ENCODE measurements around the gene PTTG2. TPM values are rescaled to one million over a fixed set of nuclear protein-coding genes. Genes with fewer than 3 reads are reported as not detected.
"Not testable (repeated sequence)": the region's sequence is repeated elsewhere in the genome, so short reads cannot be mapped to it uniquely, and the experiment has no call there.

The PTTG2 gene
- total RNA-seq, result 1 to 10 TPM in 1 of 2 experiments, under 1 TPM in 1; 0.94 to 2.0 TPM

DNA sequence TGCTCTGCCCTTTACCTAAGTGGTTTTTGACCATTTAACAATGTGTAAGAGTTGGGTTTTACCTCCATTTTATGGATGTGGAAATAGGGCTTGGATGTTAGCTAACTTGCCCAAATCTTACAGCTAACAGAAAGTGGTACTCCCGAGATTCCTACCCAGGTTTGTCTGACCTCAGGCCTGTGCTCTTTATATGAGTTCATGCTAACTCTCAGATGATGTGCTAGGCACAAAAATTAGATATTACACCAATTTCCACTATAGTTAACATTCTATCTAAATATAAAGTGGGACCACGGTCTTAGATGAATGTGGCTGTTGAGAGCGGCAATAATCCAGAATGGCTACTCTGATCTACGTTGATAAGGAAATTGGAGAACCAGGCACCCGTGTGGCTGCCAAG is at the start of gene PTTG2:
TSS of gene PTTG2 (plus strand) at position 301 of the 400 bp plus-strand sequence. CDS start at position 338, 37 bp downstream.
- Mint-ChIP-seq H3K9me3 (peaks cover 2% of the 10 kb centered on the region), H3K4me1 (peaks cover 3% of the 10 kb centered on the region), H3K4me3 (no peak within 1 kb of the TSS), H3K36me3 (peaks cover 14% of the 10 kb centered on the region), H3K27me3 (no peaks in the 10 kb centered on the region), H3K27ac (no peak within 1 kb of the TSS)
- no peak for DNase-seq
- ATAC-seq (ENCODE audit: low read depth), result no peak
- POLR2A ChIA-PET, result no interaction called here

DNA sequence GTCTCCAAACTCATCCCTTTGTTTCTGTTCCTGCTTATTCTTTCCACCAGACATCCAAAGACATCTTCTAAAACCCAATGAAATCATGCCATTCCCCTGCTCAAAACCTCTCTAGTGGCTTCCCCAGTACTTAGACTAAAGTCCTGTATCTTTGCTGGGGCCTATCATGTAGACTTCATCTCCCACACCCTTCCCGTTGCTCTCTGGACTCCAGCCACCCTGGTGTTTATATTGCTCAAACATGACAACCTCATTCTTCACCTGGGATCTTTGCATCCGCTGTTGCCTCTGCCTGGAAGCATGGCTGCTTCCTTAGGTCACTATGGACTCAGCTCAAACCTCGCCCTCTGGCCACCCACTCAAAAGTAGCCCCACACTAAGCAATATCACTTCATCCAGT is 45.7 kb upstream of the PTTG2 start:
- no peak overlapping the region for H3K4me3 Mint-ChIP-seq
- ATAC-seq (ENCODE audit: low read depth) (no peak), DNase-seq (no peak)
- H3K36me3 Mint-ChIP-seq, result peaks cover 15% of the 10 kb centered on the region
- no peak overlapping the region for H3K27ac Mint-ChIP-seq
- POLR2A ChIA-PET, result no interaction called here
- peaks cover 3% of the 10 kb centered on the region for H3K4me1 Mint-ChIP-seq
- H3K9me3 Mint-ChIP-seq, result no peaks in the 10 kb centered on the region
- no peaks in the 10 kb centered on the region for H3K27me3 Mint-ChIP-seq

DNA sequence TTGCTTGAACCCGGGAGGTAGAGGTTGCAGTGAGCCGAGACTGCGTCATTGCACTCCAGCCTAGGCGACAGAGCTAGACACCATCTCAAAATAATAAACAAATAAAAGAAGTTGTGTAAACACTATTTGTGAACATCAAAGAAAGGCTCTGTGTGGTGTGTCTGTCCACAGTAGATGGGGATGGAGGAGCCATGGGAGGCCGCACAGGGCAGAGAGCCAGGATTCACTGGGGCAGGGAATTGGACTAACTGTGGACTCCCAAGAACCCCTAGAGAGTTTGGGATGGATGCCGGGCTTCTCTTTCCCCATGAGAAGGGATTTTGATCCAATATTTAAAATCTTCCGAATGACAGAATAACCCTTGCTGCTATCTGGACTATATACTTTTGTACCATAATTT is 42.8 kb upstream of the PTTG2 start:
- no peak overlapping the region for H3K4me3 Mint-ChIP-seq
- ATAC-seq (ENCODE audit: low read depth) (no peak), DNase-seq (no peak)
- peaks cover 17% of the 10 kb centered on the region for H3K36me3 Mint-ChIP-seq
- H3K4me1 Mint-ChIP-seq, result peaks cover 2% of the 10 kb centered on the region
- H3K27ac Mint-ChIP-seq, result no peak overlapping the region
- POLR2A ChIA-PET, result no interaction called here
- H3K27me3 Mint-ChIP-seq, result no peaks in the 10 kb centered on the region
- H3K9me3 Mint-ChIP-seq, result no peaks in the 10 kb centered on the region

DNA sequence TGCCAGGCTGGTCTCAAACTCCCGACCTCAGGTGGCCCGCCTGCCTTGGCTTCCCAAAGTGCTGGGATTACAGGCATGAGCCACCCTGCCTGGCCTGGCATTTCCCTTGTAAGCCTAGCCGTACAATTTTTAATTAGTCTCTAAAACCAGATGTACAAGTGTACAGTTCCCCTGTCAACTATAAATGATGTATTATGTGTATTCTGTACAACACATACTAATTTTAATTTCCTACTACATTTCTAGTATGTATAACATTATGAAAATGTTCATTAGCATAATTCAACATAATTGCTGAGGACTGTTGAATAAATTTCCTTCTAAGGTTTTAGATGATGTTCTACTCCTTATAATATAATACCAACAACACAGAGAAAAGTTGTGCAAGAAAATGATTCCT is 41.5 kb upstream of the PTTG2 start:
- POLR2A ChIA-PET, result interaction anchor here (0.7 kb wide), 1 partner anchor 8 kb away, joined by 4 read pairs; no protein-coding TSS in a partner anchor

DNA sequence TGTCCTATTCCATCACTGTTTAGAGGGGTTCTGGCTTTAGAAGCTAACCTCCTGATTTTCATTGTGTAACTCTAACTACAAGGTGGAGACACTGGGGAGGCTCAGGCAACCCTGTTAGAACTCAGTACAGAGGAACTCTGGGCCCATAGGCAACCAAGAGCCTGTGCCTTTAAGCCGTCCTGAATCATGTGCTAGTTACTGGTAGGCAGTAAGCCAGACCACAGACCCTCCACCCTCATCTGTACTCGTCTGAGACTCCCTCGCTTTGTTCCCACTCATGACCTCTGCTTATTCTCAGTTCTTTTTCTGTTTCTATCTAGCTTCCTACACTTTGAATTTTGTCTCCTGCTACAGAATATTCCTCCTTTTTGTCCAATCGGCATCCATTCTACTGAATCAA is 37.9 kb upstream of the PTTG2 start:
- Mint-ChIP-seq H3K4me1 (peaks cover 5% of the 10 kb centered on the region), H3K27ac (no peak overlapping the region), H3K4me3 (no peak overlapping the region), H3K9me3 (no peaks in the 10 kb centered on the region), H3K36me3 (peaks cover 20% of the 10 kb centered on the region), H3K27me3 (no peaks in the 10 kb centered on the region)
- no peak for DNase-seq
- POLR2A ChIA-PET, result no interaction called here
- no peak for ATAC-seq (ENCODE audit: low read depth)

More for the DNA sequence above, 41.5 kb upstream of the PTTG2 start:
- H3K4me1 Mint-ChIP-seq, result peaks cover 5% of the 10 kb centered on the region
- no peak overlapping the region for H3K4me3 Mint-ChIP-seq
- DNase-seq, result no peak
- H3K9me3 Mint-ChIP-seq, result no peaks in the 10 kb centered on the region
- no peaks in the 10 kb centered on the region for H3K27me3 Mint-ChIP-seq
- ATAC-seq (ENCODE audit: low read depth), result no peak
- H3K36me3 Mint-ChIP-seq, result peaks cover 24% of the 10 kb centered on the region
- H3K27ac Mint-ChIP-seq, result no peak overlapping the region

DNA sequence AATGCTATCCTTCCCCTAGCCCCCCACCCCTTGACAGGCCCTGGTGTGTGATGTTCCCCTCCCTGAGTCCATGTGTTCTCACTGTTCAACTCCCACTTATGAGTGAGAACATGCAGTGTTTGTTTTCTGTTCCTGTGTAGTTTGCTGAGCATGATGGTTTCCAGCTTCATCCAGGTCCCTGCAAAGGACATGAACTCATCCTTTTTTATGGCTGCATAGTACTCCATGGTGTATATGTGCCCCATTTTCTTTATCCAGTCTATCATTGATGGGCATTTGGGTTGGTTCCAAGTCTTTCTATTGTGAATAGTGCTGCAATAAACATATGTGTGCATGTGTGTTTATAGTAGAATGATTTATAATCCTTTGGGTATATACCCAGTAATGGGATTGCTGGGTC is 37.1 kb upstream of the PTTG2 start:
- H3K27me3 Mint-ChIP-seq; H3K27ac Mint-ChIP-seq; H3K4me3 Mint-ChIP-seq; DNase-seq; ATAC-seq (ENCODE audit: low read depth); POLR2A ChIA-PET; H3K9me3 Mint-ChIP-seq; H3K4me1 Mint-ChIP-seq: not testable (repeated sequence)
- peaks cover 20% of the 10 kb centered on the region for H3K36me3 Mint-ChIP-seq

DNA sequence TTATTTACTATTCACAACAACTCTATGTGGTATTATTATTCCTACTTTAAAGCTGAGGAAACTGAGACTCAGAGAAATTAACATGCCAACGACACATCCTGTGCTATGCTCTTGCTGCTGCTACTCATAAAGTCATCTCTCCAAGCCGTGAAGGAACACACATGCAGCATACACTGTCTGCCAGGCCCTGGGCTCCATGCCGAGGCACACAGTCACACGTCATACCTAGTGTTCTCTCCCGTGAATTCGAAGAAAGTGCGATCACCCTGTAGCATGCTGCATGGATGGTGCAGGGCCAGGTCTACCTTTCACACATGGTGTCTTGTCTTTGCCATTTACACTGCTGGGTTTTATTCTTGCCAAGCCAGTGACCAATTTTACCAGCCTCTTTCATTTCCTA is 35.3 kb upstream of the PTTG2 start:
- ATAC-seq (ENCODE audit: low read depth) (no peak), DNase-seq (no peak)
- Mint-ChIP-seq H3K27ac (no peak overlapping the region), H3K4me3 (no peak overlapping the region), H3K36me3 (peaks cover 24% of the 10 kb centered on the region), H3K9me3 (no peaks in the 10 kb centered on the region), H3K4me1 (peaks cover 23% of the 10 kb centered on the region), H3K27me3 (no peaks in the 10 kb centered on the region)
- POLR2A ChIA-PET, result no interaction called here

DNA sequence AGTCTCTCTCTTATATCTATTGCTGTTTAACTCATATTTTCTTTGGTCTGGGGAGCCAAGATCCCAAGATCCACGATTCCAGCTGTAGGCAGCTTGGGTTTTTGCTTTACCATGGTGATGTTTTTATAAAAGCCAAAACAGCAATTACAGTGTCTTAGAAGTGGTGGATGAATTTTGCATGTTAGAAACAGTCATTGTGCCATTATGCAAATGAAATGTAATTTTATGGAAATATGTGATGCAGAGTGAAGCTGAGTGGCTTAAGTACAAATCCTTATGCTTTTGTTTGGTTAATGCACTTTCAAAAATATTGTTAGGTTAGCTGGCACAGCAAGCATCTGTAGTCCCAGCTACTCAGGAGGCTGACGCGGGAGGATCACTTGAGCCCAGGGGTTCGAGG is 32.8 kb upstream of the PTTG2 start:
- Mint-ChIP-seq H3K36me3 (peaks cover 27% of the 10 kb centered on the region), H3K9me3 (no peaks in the 10 kb centered on the region), H3K27ac (no peak overlapping the region), H3K27me3 (no peaks in the 10 kb centered on the region), H3K4me1 (peaks cover 20% of the 10 kb centered on the region), H3K4me3 (no peak overlapping the region)
- ATAC-seq (ENCODE audit: low read depth), result no peak
- POLR2A ChIA-PET, result no interaction called here
- DNase-seq, result no peak

DNA sequence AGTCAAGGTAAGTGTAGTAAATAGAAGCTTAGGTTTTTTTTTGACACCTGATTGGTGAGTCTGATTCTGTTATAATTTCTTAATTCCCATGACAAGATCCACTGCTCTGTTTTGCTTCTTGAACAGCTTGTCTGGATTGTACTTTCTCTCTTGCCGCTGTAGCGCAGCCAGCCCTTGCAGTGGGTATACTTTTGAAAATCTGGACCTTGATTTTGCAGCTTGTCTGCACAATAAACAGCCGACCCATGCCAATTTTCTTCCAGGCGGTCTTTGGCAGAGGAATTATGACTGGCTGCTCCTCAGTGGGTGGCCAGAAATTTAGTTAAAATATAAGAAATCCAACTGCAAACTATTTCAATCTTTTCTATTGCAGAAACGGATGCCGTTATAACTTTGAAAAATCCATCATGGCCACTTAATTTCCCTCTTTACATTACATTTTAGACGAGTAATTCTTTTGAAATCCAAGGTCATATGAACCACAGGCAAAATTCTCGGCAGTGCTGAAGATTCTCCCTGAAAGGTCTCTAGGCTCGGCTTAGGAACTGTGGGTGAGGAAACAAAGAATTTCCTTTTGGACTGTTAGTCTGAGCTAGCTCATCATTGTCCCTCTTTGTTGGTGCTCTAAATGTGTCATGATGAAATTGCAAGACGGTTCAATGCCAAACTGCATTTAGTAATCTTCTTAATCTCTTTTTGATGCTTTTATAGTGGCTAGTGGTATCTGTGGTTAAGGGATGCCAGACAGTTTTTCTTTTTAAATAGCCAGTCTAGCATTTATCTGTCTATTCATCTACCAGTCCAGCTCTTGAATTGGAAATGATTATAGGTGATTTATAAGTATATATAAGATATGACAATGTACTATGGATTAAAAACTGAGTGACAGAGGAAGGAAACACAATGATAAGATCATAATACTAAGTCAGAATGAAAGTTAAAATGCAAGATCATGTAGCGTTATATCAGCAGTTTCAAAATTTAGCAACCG is 31.5 kb upstream of the PTTG2 start:
- peaks cover 20% of the 10 kb centered on the region for H3K4me1 Mint-ChIP-seq
- POLR2A ChIA-PET, result interaction anchor here (0.6 kb wide), 1 partner anchor 48 kb away, joined by 3 read pairs; no protein-coding TSS in a partner anchor
- H3K4me3 Mint-ChIP-seq, result no peak overlapping the region
- ATAC-seq (ENCODE audit: low read depth), result peak; percentile 42
- no peaks in the 10 kb centered on the region for H3K27me3 Mint-ChIP-seq
- peaks cover 20% of the 10 kb centered on the region for H3K36me3 Mint-ChIP-seq
- H3K9me3 Mint-ChIP-seq, result peaks cover 3% of the 10 kb centered on the region
- peak overlapping the region; percentile 13 for H3K27ac Mint-ChIP-seq
- DNase-seq, result no peak

DNA sequence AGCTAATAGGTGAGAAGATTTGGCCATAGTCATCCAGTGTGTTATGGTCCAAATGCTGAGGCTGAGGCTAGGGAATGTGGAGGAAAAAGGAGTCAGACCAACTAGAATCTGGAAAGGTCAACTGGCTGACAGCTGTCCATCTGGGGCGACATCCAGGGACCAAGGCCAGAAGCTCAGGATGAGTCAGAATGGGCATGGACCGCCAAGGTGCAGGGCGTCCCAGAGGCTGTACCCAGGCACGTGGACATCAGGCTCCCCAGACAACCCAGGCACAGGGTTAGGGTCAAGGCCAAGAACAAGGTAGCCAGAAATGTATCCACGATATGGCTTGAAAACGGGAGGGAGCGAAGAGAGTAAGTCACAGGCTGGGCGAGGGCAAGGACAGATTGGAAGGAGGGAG is 26.1 kb upstream of the PTTG2 start:
- peaks cover 11% of the 10 kb centered on the region for H3K9me3 Mint-ChIP-seq
- H3K4me3 Mint-ChIP-seq, result no peak overlapping the region
- ATAC-seq (ENCODE audit: low read depth) (no peak), DNase-seq (no peak)
- POLR2A ChIA-PET, result no interaction called here
- peaks cover 24% of the 10 kb centered on the region for H3K36me3 Mint-ChIP-seq
- H3K27me3 Mint-ChIP-seq, result no peaks in the 10 kb centered on the region
- H3K4me1 Mint-ChIP-seq, result peaks cover 10% of the 10 kb centered on the region
- H3K27ac Mint-ChIP-seq, result peak overlapping the region; percentile 28

DNA sequence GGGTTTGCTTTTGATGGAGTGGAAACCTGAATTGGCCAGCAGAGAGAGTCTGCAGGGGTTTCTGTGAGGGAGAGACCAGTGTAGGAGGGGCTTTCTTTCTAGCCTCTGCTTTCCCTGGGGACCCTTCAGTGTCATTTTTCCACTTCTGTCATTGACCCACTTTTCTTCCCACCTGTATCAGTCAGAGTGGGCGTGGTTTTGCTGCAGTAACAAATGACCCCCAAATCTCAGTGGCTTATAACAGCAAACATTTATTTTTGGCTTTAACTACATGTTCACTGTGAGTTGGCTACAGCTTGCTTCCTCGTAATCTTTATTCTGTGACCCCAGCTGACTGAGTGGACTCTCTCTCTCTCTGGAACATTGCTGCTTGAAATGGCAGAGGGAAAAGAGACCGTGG is 25.6 kb upstream of the PTTG2 start:
- POLR2A ChIA-PET, result no interaction called here

DNA sequence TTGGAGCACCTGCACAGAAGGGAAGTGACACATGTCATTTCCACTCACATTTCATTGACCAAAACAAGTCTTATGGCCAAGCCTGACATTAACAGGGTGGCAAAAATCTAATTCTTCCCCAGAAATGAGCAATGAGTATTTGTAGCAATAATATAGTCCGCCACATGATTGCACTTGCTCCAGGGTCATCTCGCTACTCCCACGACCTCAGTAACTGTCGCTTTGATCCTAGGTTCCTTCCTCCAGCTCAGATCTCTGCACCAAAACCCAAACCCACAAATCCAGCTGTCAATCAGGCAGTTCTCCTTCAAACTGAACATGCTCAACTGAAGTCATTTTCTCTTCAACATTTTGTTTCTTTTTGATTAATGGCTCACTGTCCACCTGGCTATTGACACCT is 25.2 kb upstream of the PTTG2 start:
- ATAC-seq (ENCODE audit: low read depth) (no peak), DNase-seq (no peak)
- Mint-ChIP-seq H3K4me1 (peaks cover 2% of the 10 kb centered on the region), H3K27me3 (no peaks in the 10 kb centered on the region), H3K4me3 (no peak overlapping the region), H3K27ac (no peak overlapping the region), H3K36me3 (peaks cover 21% of the 10 kb centered on the region), H3K9me3 (peaks cover 13% of the 10 kb centered on the region)
- POLR2A ChIA-PET, result no interaction called here

More for the DNA sequence above, 25.6 kb upstream of the PTTG2 start:
- Mint-ChIP-seq H3K27me3 (no peaks in the 10 kb centered on the region), H3K4me3 (no peak overlapping the region), H3K27ac (no peak overlapping the region), H3K9me3 (peaks cover 13% of the 10 kb centered on the region), H3K4me1 (peaks cover 5% of the 10 kb centered on the region), H3K36me3 (peaks cover 26% of the 10 kb centered on the region)
- ATAC-seq (ENCODE audit: low read depth) (no peak), DNase-seq (no peak)

DNA sequence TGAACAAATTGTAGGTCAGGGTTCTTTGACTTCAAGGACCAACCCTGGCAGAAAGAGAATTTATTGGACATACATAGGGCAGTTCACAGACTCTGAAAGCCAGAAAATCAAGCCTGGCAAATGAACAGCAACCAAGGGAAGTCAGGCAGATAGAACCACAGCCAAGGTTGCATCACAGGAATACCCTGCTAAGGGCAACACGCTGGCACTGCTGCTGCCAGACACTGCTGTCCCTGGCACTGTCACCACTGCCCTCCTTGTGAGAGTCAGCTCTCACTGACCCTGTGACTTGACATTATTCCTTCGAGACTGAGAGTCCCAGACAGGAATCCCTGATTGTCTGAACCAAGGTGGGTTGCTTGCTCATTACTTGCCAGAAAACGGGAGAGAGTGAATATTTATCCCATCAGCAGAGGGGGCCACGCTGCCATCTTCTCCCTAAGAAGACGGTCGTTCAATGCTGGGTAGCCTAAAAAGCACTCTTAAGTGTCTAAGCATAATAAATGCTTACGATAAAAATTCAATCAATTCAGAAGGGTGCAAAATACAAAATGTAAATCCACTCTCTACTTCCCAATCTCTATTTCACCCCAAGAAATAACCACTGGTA is 23.2 kb upstream of the PTTG2 start:
- H3K4me3 Mint-ChIP-seq, result no peak overlapping the region
- ATAC-seq (ENCODE audit: low read depth) (no peak), DNase-seq (no peak)
- H3K4me1 Mint-ChIP-seq, result peaks cover 4% of the 10 kb centered on the region
- peaks cover 31% of the 10 kb centered on the region for H3K36me3 Mint-ChIP-seq
- H3K9me3 Mint-ChIP-seq, result peaks cover 17% of the 10 kb centered on the region
- no peak overlapping the region for H3K27ac Mint-ChIP-seq
- POLR2A ChIA-PET, result interaction anchor here (0.6 kb wide), 1 partner anchor 18 kb away, joined by 4 read pairs; no protein-coding TSS in a partner anchor
- H3K27me3 Mint-ChIP-seq, result no peaks in the 10 kb centered on the region

DNA sequence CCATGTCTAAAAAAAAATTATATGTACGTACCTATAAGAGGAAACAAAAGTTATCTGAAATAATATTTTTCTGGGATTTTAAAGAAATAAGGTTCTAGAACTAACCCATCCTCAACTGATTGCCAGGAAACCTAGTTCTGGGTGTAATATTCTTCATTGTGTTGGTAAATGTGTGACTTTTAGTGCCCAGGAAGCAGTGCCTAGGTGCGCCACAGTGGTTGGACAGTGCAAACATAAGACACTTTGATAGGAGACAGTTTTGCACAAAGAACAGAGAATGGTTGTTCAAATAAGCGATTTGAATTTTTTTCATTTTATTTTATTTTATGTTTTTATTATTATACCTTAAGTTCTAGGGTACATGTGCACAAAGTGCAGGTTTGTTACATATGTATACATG is 22.0 kb upstream of the PTTG2 start:
- H3K27me3 Mint-ChIP-seq, result no peaks in the 10 kb centered on the region
- no peak overlapping the region for H3K4me3 Mint-ChIP-seq
- H3K4me1 Mint-ChIP-seq, result peaks cover 4% of the 10 kb centered on the region
- H3K27ac Mint-ChIP-seq, result no peak overlapping the region
- POLR2A ChIA-PET, result no interaction called here
- ATAC-seq (ENCODE audit: low read depth), result no peak
- peaks cover 18% of the 10 kb centered on the region for H3K9me3 Mint-ChIP-seq
- H3K36me3 Mint-ChIP-seq, result peaks cover 34% of the 10 kb centered on the region
- DNase-seq, result no peak

Data from activated naive CD8-positive, alpha-beta T cell treated with anti-CD3 and anti-CD28 coated beads, Interleukin-2, amount 10 ng/mL, durations not matched to agents 7 days and 5 days (primary cell).